HG03558 (cell line): ENCODE data around the gene SPOCK3.

Experiments used
- ATAC-seq: cut with Tn5 transposase; IDR thresholded peaks from one replicate; pipeline ENCODE4 v1.9.1; 2021; ENCODE audit warnings: moderate number of reproducible peaks; ENCODE audit not compliant: unreplicated experiment; ENCODE audit errors: extremely low read depth

Gene SPOCK3

DNA sequence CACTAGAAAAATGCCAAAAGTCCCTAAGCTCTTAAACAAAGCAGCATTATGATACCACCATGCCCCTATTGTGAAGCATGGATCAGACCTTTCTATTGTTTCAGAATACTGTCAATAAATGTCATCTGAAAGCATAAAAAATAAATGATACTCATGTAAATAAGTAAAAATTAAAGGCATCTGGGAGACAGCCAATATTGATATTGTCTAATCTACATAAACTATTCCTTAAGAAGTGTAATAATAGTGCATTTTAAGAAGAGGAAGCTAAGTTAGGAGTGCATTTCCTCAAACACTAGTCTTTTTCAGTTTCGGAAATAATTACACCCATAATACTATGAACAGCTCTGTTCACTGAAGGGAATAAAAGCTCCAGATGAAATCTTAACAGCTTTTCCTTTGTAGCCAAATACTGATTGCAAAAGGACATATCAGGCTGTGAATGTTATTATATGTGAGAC is 181.6 kb downstream of the SPOCK3 start:
- no peak for ATAC-seq

DNA sequence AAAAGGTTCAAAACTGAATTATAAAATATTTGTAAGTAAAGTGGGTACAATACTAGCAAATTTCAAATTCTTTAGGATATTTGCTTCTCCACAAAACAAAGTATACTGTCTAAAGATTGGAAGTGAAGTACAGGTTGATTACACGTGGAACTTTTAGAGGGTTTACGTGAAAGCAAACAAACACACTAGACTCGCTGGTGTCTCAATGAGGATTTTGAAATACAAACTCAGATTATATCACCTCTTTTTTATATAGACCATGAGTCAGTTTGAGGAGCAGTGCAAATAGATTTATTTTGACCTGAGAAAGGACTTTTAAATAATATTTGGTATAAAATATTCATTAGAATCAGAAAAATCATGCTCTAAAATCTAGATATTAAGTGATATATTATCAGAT is 185.0 kb downstream of the SPOCK3 start:
- ATAC-seq: no peak

DNA sequence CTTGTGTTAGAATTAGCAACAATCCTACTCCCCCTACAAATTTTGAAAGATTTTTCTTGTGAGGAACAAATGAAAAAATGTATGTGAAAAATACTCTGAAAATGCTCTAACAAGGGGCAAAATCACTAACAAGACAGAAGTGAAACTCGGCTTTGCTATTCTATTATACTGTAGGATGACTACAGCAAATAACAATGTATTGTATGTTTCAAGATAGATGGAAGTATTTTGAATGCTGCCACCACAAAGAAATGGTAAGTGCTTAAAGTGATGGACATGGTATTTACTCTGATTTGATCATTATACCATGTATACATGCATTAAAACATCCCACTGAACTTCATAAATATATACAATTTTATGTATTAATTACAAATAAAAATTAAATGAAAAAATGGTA is 192.8 kb downstream of the SPOCK3 start:
- no peak for ATAC-seq

DNA sequence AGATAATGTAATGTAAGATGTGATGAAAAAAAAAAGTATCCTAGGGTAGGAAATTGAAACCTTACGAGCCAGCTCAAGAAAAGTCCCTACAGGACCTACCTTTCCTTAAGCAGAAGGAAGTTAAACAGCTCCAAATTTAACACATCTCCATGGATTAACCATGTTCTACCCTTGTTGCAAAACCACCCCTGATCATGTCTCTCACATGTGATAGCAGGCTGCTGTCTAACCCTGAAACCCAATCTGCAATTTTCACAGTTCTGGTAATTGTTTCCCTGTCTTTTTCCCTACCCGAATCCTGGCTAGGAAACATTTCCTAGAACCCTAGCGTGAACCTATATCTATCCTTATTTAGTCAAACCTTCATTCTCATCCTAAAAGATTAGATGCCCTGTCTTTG is 198.9 kb downstream of the SPOCK3 start:
- ATAC-seq: no peak

DNA sequence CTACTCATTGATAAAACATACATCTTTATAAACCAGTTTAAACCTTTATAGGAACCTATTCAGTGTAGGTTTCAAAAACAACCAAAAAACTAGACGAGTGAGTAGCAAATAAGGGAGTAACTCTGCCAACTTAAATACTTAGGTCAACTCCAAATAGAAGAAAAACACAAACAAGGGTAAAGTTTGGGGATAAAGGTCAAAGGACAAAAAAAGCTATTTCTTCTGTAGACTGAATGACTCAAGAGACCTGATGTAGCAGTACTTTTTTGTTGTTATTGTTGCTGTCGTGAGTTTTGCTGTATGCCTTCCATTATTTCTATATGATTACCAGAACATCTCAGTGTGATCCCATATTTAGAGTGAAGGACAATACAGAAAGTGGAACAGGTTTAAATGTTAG is 199.3 kb downstream of the SPOCK3 start:
- ATAC-seq: no peak

DNA sequence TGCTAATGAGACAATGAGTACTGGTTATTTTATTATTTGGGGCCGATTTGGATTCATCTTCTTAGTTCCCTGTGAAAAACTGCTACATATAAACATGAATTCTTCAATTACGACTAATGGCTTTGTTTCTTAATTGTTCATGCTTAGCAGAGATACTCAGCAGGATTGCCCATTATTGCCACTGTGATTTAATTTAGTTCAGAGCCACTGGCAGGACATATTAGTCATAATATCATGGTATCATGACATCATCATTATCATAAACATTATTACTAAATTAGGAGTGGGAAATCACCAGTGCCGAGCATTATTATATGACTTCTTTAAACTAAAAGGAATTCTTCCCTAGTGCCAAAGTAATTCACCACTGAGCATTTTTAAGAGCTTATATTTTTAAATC is 201.4 kb downstream of the SPOCK3 start:
- no peak for ATAC-seq

DNA sequence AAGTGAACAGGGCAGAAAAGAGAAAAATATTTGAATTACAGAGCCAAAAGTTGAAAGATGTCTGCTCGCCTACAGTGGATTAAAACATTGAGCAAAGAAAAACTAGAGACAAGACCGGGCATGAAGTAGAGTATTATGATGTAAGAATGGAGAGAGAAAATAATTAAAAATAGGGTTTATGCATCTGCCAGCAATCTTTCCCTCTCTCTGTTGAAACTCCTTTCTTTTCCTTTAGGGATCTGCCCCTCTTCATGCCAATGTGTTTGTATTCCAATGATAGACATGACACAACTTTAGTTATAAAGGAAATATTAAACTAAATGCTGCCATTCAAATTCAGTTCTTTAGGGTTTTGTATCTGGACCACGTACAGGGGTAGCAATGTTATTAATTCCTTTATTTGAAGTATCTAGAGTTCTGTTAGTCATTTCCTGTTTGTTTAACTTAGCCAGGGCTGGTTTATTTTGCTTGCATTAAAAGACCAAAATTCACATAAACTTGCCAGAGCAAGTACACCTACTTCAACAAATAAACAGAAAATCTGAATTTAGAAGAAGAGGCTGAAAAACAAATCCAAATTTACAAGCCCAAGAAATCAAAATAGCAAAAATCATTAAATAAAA is 202.6 kb downstream of the SPOCK3 start:
- no peak for ATAC-seq

DNA sequence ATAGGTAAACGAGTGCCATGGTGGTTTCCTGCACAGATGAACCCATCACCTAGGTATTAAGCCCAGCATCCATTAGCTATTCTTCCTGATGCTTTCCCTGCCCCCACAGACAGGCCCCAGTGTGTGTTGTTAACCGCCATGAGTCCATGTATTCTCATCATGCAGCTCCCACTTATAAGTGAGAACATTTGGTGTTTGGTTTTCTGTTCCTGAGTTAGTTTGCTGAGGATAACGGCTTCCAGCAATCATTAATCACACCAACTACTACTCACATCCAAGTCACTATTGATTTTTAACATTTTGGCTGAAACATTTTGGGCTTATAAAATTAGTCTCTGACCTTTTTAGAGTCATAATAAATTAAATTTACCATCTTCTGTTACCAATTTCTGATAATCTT is 205.3 kb downstream of the SPOCK3 start:
- no peak for ATAC-seq

DNA sequence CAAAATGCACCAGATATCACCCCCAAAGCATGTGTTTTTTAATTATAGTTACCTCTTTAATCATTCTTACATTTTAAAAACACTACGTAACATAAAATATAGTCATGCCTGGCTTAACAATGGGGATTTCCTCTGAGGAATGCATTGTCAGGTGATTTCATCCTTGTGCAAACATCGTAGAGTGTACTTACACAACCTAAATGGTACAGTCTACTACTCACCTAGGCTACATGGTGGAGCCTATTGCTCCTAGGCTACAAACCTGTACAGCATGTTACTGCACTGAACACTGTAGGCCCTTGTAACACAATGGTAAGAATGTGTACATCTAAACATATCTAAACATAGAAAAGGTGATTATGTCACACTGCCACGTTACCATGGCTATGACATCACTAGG is 208.6 kb downstream of the SPOCK3 start:
- no peak for ATAC-seq

DNA sequence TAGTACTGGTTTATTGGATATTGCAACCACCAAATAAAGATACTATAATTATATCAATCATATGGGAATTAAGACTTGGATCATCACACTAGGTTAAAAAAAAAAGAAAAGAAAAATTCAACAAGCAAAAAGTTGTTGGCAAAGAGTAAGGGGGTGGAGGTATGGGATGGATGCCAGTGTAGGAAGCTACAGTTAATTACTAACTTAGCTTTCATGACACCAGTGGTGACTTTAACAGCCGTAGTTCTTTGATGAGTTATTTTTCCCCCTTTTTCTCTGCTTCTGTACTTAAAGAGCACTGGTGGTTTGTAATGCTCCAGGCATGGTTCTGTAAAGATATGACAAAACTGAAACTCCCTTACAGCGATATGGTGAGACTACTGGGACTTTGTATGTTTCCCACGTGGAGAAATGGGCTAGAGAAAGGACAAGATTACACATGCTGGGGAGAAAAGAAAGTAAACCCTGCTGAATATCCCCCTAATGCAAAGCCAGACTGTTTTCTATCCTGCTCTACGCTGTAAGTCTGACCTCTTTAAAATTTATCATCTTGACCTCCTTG is 210.8 kb downstream of the SPOCK3 start:
- ATAC-seq: no peak

DNA sequence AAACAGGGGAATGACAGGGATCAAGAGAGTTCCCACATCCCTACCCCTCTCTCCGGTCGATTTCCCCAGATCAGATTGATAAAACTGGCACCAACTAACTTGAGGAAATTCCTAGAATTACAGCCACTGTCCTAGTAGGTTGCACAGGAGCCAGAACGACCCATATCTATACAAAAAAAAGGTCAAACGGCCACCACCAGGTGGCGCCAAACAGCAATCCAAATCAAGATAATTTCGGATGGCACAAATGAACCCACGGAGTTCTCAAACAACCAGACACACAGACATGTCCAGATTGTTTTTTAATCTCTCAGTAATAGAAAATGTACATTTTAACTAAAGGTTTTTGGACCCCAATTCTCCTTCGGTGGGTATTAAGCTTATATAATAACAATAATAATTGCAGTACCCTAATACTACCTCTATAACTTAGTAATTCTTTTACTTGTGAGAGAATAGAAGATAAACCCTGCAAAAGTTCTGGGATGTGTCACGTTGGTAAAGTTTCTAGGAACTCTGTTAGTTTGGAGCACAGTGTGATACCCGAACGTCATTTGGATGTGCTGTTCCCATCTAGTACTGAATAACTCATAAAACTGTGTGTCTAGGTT is 212.6 kb downstream of the SPOCK3 start:
- ATAC-seq: no peak

DNA sequence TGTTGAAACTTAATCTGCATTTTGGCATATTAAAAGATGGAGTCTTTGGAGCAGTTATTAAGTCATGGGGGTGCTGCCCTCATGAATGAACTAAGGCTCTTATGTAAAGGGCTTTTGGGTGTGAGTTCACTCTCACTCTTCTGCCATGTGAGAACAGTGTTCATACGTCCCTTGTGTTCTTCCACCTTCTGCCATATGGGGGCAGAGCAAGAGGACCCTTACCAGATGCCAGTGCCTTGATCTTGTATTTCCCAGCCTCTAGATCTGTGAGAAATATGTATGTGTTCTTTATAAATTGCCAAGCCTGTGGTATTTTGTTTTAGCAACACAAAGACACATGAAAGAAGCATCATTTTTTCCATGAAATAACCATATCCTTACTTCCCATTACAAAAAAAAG is 213.9 kb downstream of the SPOCK3 start:
- peak; percentile 38 for ATAC-seq

DNA sequence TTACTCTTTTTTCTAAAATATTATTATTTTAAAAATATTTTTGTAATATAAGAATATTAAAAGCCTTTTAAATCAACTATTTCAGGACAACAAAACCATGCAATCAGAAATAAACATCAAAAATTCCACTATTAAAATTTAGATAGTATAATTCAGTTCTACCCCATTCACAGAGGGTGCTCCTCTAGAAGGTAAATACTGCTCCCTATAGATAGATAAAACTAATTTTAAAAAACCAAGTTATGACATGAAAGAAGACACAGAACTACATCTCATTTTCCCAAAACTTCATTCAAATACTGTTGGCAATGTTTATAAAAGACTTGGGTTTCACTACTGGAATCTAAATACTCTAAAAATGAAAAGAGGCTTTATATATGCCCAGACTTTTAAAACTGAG is 219.3 kb downstream of the SPOCK3 start:
- ATAC-seq: no peak

DNA sequence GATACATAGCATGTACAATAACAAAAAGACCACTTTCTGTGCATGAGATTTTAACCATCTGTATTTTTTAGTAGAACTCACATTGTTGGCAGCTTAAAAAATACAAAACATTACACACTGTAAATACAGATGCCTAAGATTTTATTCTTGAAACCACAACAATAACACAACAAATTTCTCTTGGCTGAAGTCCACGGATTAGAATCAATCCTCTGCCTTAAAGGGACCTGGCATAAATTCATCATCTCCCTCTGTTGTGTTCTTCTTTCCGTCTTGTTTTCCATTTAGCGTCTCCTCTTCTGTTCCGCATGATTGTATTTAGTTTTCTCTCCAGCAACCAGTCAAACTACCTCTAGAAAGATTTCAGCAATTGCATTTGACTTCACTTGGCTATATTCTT is 231.0 kb downstream of the SPOCK3 start:
- no peak for ATAC-seq

DNA sequence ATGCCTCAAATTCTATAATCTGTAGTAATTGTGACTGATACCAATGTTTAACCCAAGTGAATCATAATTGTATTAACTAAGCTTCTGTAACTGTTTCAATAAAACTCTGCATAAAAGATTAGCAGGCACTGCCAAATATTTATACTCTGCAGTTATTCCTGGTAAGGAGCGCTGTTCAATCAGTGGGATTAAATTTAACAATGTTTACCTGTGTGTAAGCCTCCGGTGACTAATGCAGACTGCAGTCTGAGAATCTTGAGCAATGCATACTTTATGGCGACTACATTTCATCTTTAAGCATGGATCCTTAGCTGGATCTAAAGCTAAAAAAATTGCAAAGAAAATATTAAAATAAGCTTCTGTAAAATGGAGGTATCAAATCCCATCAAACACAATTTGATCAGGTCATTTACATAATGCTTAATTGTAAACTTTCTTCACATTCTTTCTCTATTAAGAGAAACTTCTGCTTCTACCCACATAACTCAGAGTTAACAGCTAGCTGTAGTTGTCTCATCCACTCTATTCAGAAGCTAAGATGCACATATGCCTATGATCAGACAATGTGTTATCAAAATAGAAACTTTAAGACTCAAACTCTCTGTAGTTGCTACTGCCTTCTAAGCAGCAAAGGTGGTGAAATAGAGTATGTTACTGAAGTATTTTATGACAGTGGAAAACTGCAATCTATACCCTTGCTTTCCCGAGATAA is 234.0 kb downstream of the SPOCK3 start:
- ATAC-seq: no peak

DNA sequence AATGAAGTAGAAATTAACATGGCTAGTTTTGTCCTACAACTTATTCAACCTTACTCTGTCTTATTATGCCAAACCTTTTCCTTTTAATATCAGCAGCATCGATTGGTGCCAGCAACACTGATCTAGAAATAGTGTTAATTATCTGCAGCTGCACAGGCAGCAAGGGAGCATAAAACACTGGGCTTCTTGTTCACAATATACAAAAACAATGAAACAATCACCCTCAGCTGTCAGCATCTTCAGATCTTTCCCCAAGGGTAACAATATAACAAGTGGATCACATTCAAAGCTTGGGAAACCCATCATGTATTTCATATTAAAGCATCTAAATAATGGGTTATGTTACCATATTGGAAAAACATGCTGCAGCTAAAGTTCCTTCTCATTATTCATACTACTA is 238.1 kb downstream of the SPOCK3 start:
- no peak for ATAC-seq

DNA sequence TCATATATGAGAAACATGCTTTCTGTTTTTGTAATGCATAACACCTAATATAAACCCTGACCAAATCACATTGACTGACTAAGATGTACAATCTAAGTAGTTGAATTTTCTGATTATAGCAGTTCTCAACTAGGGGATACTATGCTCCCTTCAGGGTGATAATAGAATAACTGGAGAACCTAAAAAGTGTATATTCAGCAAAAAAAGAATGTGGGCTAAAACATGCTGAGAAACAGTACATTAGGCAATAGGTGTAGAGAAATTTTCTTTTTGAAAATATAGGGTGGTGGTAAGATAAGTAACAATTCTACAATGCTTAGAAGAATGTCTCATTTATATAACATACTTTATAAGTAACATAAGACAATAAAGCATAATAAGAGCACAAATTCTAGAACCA is 239.6 kb downstream of the SPOCK3 start:
- no peak for ATAC-seq

DNA sequence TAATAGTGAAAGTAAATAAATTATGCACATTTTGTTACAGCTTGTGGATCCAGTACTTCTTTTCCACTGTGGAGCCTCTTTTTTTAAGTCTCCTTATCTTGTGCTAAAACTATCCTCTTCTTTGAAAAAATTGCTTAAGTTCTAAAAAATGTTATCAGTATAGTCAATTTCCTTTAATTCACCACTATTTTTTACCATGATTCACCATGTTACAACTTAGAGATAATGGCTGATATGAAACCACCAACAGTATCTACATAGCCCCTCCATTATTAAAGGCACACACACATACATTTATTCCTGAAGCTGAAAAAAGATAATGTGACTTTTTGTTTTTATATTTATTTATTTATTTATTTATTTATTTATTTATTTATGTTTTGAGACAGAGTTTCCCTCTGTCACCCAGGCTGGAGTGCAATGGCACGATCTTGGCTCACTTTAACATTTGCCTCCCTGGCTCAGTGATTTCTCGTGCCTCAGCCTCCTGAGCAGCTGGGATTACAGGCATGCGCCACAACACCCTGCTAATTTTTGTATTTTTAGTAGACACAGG is 243.2 kb downstream of the SPOCK3 start:
- no peak for ATAC-seq

DNA sequence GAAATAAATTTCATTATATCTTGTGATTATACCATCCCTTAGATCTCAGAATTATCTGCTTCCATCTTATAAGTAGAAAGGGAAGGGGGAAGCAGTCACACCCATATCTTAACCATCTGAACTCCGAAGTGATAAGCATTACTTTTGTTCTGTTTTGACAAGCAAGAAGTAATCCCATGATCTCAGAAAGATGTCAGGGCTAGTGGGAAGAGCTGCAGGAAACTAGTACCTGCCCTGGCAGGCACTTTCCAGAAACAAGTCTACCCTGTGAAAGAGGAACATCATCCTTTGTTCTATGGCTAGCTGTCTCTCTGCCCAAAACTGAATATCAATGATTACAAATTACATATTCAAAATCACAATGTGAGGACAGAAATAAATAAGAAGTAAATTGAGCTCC is 244.4 kb downstream of the SPOCK3 start:
- ATAC-seq: no peak

DNA sequence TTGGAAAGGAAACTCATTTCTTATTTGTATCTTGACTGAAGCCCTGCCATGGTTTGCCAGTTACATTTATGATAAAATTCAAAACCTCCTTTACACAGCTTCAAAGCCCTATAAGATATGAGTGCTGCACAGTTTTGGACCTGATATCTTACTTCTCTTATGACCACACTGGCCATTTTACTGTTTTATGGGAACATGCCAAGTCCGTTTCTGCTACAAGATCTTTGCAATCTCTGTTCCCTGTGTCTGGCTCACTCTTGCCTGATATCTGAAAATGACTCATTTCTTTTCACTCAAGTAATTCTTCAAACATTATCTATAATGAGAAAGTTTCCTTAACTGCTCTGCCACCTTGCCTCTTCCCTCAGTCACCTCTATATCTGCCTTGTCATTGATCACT is 247.3 kb downstream of the SPOCK3 start:
- ATAC-seq: no peak

DNA sequence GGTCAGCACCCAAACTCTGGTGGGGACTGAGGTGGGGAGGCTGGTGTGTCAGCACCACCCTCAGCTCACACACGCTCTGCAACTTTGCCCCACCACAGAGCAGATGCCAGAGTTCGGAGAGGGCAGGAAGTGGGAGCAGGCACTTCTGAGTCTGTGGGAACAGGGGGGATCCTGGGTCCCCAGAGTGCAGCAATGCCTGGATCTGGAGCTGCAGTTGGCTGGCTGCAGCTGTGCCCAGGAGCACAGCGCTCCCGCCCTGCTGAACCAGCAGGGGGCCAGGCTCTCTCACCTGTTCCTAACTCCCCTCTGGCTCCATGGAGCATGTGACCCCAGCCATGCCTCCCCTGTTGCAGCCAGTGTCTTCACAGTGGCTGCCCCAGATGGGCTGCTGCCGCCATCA is 252.4 kb downstream of the SPOCK3 start:
- ATAC-seq: no peak
